ENCODE results near the gene MTFR2. TPM values are rescaled to one million over a fixed set of nuclear protein-coding genes. Genes with fewer than 3 reads are reported as not detected.
A peak's percentile ranks its signal among the peaks of the same experiment; 100 is the strongest.

MTFR2 gene
- total and polyA plus RNA-seq, 2 of the 13 experiments (the other 11 are each of a cell fraction or from before 2014, with no cell fraction given) = 6.7 to 10.7 TPM

GRCh38 chr6:136289579-136290409, 39.7 kb upstream of the MTFR2 start, which contains the start of gene BCLAF1 (continued):
- TF ChIP-seq ZBTB33 (CRISPR knock-in tag; IDR thresholded peaks at IDR 0.05) = no peak; the same call in 1 of the 2 replicates
- TF ChIP-seq KDM2A (CRISPR knock-in tag; IDR thresholded peaks at IDR 0.05; ENCODE audit: borderline replicate concordance, low read depth) = peak; percentile 88
- TF ChIP-seq SNAI1 (CRISPR knock-in tag; IDR thresholded peaks at IDR 0.05; ENCODE audit: borderline replicate concordance) = no peak; the same call in 1 of the 2 replicates
- TF ChIP-seq ZBTB10 (CRISPR knock-in tag; IDR thresholded peaks at IDR 0.05; ENCODE audit: borderline replicate concordance) = no peak
- no peak for TF ChIP-seq TCF7 (IDR thresholded peaks at IDR 0.05; ENCODE audit: low read depth)
- TF ChIP-seq SMYD3 (CRISPR knock-in tag; IDR thresholded peaks at IDR 0.05) = peak; percentile 92
- TF ChIP-seq ZNF607 (CRISPR knock-in tag; IDR thresholded peaks at IDR 0.05; ENCODE audit: borderline replicate concordance) = peak; percentile 55; the same call in 1 of the 2 replicates
- peak; percentile 94 for TF ChIP-seq ZGPAT (CRISPR knock-in tag; IDR thresholded peaks at IDR 0.05)
- TF ChIP-seq ZNF124 (CRISPR knock-in tag; IDR thresholded peaks at IDR 0.05) = peak; percentile 39
- no peak for TF ChIP-seq ZNF326 (CRISPR knock-in tag; IDR thresholded peaks at IDR 0.05; ENCODE audit: borderline replicate concordance)
- TF ChIP-seq ATAD3A (CRISPR knock-in tag; IDR thresholded peaks at IDR 0.05) = no peak; the same call in 1 of the 2 replicates
- TF ChIP-seq LRRFIP1 (CRISPR knock-in tag; conservative IDR thresholded peaks at IDR 0.05) = no peak
- no peak; the same call in 1 of the 2 replicates for TF ChIP-seq HOXA9 (CRISPR knock-in tag; IDR thresholded peaks at IDR 0.05; ENCODE audit: borderline replicate concordance)
- TF ChIP-seq PRPF4 (IDR thresholded peaks at IDR 0.05; ENCODE audit: low read depth, low read length, poor library complexity, severe bottlenecking) = no peak
- no peak for TF ChIP-seq TAF15 (IDR thresholded peaks at IDR 0.05; ENCODE audit: low read depth, low read length, poor library complexity, severe bottlenecking)
- no peak for TF ChIP-seq SOX13 (IDR thresholded peaks at IDR 0.05)
- TF ChIP-seq SOX13 (CRISPR knock-in tag; conservative IDR thresholded peaks at IDR 0.05 in 1 of 2, IDR thresholded peaks at IDR 0.05 in 1 of 2) = peak in 1 of 2 experiments; percentile 7; a peak in 1 of 4 replicates
- TF ChIP-seq PREB (CRISPR knock-in tag; IDR thresholded peaks at IDR 0.05) = 0 out of 2 replicates have a peak, but pooled peaks have one; percentile 41

Measured in HepG2 (cell line).